H9 (cell line): ENCODE results near the gene ADAMTS8. TPM values are rescaled to one million over a fixed set of nuclear protein-coding genes. Genes with fewer than 3 reads are reported as not detected.
A peak's percentile ranks its signal among the peaks of the same experiment; 100 is the strongest.

Experiments used
- DNase-seq: peaks from one replicate; pipeline ENCODE4 v3.0.0-alpha.2; 2017
- H2AFZ ChIP-seq: one replicate; pipeline ENCODE4 v1.6.1; 2013; ENCODE audit warnings: mild to moderate bottlenecking, low read length, control low read depth, moderate library complexity
- H2AK5ac ChIP-seq: 2 replicates; pipeline ENCODE4 v1.6.1; 2013; ENCODE audit warnings: low read length, control low read depth, mixed read lengths; ENCODE audit not compliant: insufficient read length
- H2BK120ac ChIP-seq: one replicate; pipeline ENCODE4 v1.6.1; 2013; ENCODE audit warnings: low read depth, mild to moderate bottlenecking, low read length, control low read depth, inconsistent platforms; ENCODE audit not compliant: poor library complexity, severe bottlenecking
- H2BK12ac ChIP-seq: 2 replicates; pipeline ENCODE4 v1.6.1; 2013; ENCODE audit warnings: low read length, control low read depth, mixed read lengths, low read depth; ENCODE audit not compliant: insufficient read length
- H2BK15ac ChIP-seq: 2 replicates; pipeline ENCODE4 v1.6.1; 2013; ENCODE audit warnings: low read depth, low read length, control low read depth
- H2BK20ac ChIP-seq: one replicate; pipeline ENCODE4 v1.6.1; 2013; ENCODE audit warnings: low read depth, mild to moderate bottlenecking, low read length, control low read depth, inconsistent platforms; ENCODE audit not compliant: poor library complexity, severe bottlenecking
- H2BK5ac ChIP-seq: 2 replicates; pipeline ENCODE4 v1.6.1; 2013; ENCODE audit warnings: low read length, control low read depth, mixed read lengths; ENCODE audit not compliant: insufficient read length
- H3K14ac ChIP-seq: 2 replicates; pipeline ENCODE4 v1.6.1; 2013; ENCODE audit warnings: low read length, control low read depth; ENCODE audit not compliant: insufficient read depth
- H3K18ac ChIP-seq: 2 replicates; pipeline ENCODE4 v1.6.1; 2013; ENCODE audit warnings: low read depth, mild to moderate bottlenecking, mixed read lengths, low read length, control low read depth; ENCODE audit not compliant: insufficient read length
- H3K23ac ChIP-seq: 2 replicates; pipeline ENCODE4 v1.6.1; 2013; ENCODE audit warnings: low read length, control low read depth, mixed read lengths, low read depth; ENCODE audit not compliant: insufficient read length
- H3K23me2 ChIP-seq: 2 replicates; pipeline ENCODE4 v1.6.1; 2013; ENCODE audit warnings: low read depth, mild to moderate bottlenecking, mixed read lengths, low read length, control low read depth; ENCODE audit not compliant: insufficient read length, poor library complexity, severe bottlenecking
- H3K27ac ChIP-seq: 2 replicates; pipeline ENCODE4 v1.5.1; 2013; ENCODE audit warnings: low read length, control low read depth, mixed read lengths, low read depth; ENCODE audit not compliant: insufficient read length
- H3K27me3 ChIP-seq: 2 replicates; pipeline ENCODE4 v1.6.1; 2013; ENCODE audit warnings: low read length, control low read depth, inconsistent platforms; ENCODE audit not compliant: insufficient read depth
- H3K4ac ChIP-seq: 2 replicates; pipeline ENCODE4 v1.6.1; 2013; ENCODE audit warnings: low read depth, mild to moderate bottlenecking, control low read depth, inconsistent platforms, low read length, moderate library complexity
- H3K4me1 ChIP-seq: 2 replicates; pipeline ENCODE4 v1.6.1; 2013; ENCODE audit warnings: low read length, control low read depth, inconsistent platforms; ENCODE audit not compliant: insufficient read depth
- H3K4me2 ChIP-seq: 2 replicates; pipeline ENCODE4 v1.6.1; 2013; ENCODE audit warnings: low read length, control low read depth, mixed read lengths; ENCODE audit not compliant: insufficient read length, insufficient read depth
- H3K56ac ChIP-seq: 2 replicates; pipeline ENCODE4 v1.6.1; 2013; ENCODE audit warnings: low read depth, mild to moderate bottlenecking, mixed read lengths, low read length, control low read depth; ENCODE audit not compliant: insufficient read length
- H3K79me1 ChIP-seq: 2 replicates; pipeline ENCODE4 v1.6.1; 2013; ENCODE audit warnings: low read depth, mild to moderate bottlenecking, moderate library complexity, low read length, control low read depth, inconsistent platforms; ENCODE audit not compliant: insufficient read depth, poor library complexity, severe bottlenecking
- H3K79me2 ChIP-seq: 2 replicates; pipeline ENCODE4 v1.6.1; 2013; ENCODE audit warnings: low read length, control low read depth, inconsistent platforms; ENCODE audit not compliant: insufficient read depth
- H3K9ac ChIP-seq: 2 replicates; pipeline ENCODE4 v1.6.1; 2013; ENCODE audit warnings: low read length, control low read depth, mixed read lengths; ENCODE audit not compliant: insufficient read length; ENCODE audit errors: extremely low read depth
- H3K9me3 ChIP-seq: one replicate; pipeline ENCODE4 v1.6.1; 2013; ENCODE audit warnings: low read depth, low read length, inconsistent platforms; ENCODE audit not compliant: control insufficient read depth
- H3T11ph ChIP-seq: one replicate; pipeline ENCODE4 v1.6.1; 2013; ENCODE audit warnings: mild to moderate bottlenecking, low read length, control low read depth, inconsistent platforms
- H4K20me1 ChIP-seq: one replicate; pipeline ENCODE4 v1.6.1; 2013; ENCODE audit not compliant: control insufficient read depth, insufficient read length, insufficient read depth
- H4K5ac ChIP-seq: 2 replicates; pipeline ENCODE4 v1.6.1; 2013; ENCODE audit warnings: low read depth, mild to moderate bottlenecking, mixed read lengths, low read length, control low read depth; ENCODE audit not compliant: insufficient read length
- H4K8ac ChIP-seq: replicated peaks from 2 replicates; pipeline ENCODE4 v1.6.1; 2013; ENCODE audit warnings: low read length, control low read depth, mixed read lengths, low read depth; ENCODE audit not compliant: insufficient read length
- H4K91ac ChIP-seq: 2 replicates; pipeline ENCODE4 v1.6.1; 2013; ENCODE audit warnings: low read depth, mild to moderate bottlenecking, moderate library complexity, mixed read lengths, low read length, control low read depth; ENCODE audit not compliant: insufficient read length
- H3K27ac Mint-ChIP-seq, 3 experiments: 2 replicates in 2 of 3; 3 replicates in 1 of 3; pipeline ENCODE4 v1.8.0; 2020 to 2021; ENCODE audit warnings: mixed read lengths in 3 of 3, mild to moderate bottlenecking in 1 of 3, moderate library complexity in 1 of 3
- H3K27me3 Mint-ChIP-seq: 2 replicates; pipeline ENCODE4 v1.8.0; 2021; ENCODE audit warnings: low read depth, mild to moderate bottlenecking, moderate library complexity, mixed read lengths
- H3K36me3 Mint-ChIP-seq, 3 experiments: 2 replicates in 2 of 3; 3 replicates in 1 of 3; pipeline ENCODE4 v1.8.0; 2020 to 2021; ENCODE audit warnings: low read depth in 3 of 3, mixed read lengths in 3 of 3; ENCODE audit not compliant: insufficient read depth in 1 of 3
- H3K4me1 Mint-ChIP-seq, 2 experiments: 2 replicates each; pipeline ENCODE4 v1.8.0; 2020; ENCODE audit warnings: mixed read lengths in 2 of 2
- H3K4me3 Mint-ChIP-seq, 2 experiments: 2 replicates in 1 of 2; 3 replicates in 1 of 2; pipeline ENCODE4 v1.8.0; 2020 to 2021; ENCODE audit warnings: mild to moderate bottlenecking in 2 of 2, mixed read lengths in 2 of 2, moderate library complexity in 1 of 2
- H3K9me3 Mint-ChIP-seq, 2 experiments: 2 replicates in 1 of 2; 3 replicates in 1 of 2; pipeline ENCODE4 v1.8.0; 2020; ENCODE audit warnings: mild to moderate bottlenecking in 2 of 2, mixed read lengths in 2 of 2, moderate library complexity in 1 of 2
- WGBS: extraction: QIAGEN DNeasy Blood & Tissue Kit; methylation state at CpG from one replicate; pipeline ENCODE4 v1.1.7; 2013; ENCODE audit warnings: missing lambda C conversion rate, low lambda C conversion rate, mixed read lengths; ENCODE audit not compliant: insufficient read length; ENCODE audit errors: extremely low coverage; 5-methylcytosine and 5-hydroxymethylcytosine counted together
- total RNA-seq: library from RNA; stranded (reverse); gene quantifications from 2 replicates; pipeline ENCODE4 v1.2.1, GENCODE V29; 2021
- TF ChIP-seq, protein P1 (sequence below): fragments of 200-600 bp; sonication (generic); conservative IDR thresholded peaks from 3 replicates; pipeline ENCODE4 v1.8.0; 2021; ENCODE audit warnings: antibody characterized with exemption, mild to moderate bottlenecking

Gene ADAMTS8
- total RNA-seq, 1 experiment from 2014 or later: 5.0 TPM

DNA sequence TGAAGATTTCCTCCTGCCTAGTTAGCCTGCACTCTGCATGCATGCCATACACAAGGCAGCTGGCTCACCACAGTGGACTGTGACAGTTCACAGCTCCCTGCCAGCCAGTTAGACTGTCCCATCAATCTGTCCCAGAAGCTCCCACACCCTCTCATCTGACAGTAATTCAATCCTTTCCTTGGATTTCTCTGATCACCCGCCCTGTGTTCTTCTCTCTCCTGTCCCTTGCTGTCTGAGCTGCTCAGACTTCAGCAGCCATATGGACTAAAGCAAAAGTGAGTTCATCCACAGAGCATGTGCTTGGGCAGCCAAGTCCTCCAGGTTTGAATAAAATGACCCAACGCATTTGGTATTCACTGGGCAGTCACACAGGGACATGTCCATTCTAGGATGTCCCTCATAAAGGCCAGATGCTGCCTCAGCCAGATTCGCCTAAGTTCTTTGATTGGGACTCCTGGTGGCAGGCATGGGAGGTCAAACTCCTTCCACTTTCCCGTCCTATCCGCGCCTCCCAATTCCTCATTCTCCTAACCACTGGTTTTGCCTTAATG, 59.2 kb downstream of the ADAMTS8 start:
- H3K4me1 Mint-ChIP-seq: peaks cover 37 to 50% of the 10 kb centered on the region in 2 experiments
- no CpG with 5 or more reads among the region's 6 CpGs for WGBS
- TF ChIP-seq, protein P1, sequence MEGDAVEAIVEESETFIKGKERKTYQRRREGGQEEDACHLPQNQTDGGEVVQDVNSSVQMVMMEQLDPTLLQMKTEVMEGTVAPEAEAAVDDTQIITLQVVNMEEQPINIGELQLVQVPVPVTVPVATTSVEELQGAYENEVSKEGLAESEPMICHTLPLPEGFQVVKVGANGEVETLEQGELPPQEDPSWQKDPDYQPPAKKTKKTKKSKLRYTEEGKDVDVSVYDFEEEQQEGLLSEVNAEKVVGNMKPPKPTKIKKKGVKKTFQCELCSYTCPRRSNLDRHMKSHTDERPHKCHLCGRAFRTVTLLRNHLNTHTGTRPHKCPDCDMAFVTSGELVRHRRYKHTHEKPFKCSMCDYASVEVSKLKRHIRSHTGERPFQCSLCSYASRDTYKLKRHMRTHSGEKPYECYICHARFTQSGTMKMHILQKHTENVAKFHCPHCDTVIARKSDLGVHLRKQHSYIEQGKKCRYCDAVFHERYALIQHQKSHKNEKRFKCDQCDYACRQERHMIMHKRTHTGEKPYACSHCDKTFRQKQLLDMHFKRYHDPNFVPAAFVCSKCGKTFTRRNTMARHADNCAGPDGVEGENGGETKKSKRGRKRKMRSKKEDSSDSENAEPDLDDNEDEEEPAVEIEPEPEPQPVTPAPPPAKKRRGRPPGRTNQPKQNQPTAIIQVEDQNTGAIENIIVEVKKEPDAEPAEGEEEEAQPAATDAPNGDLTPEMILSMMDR: peak; percentile 37; the same call in 1 of the 3 replicates

More for the DNA sequence above, 59.2 kb downstream of the ADAMTS8 start:
- H3K9me3 Mint-ChIP-seq: peaks cover 0 to 7% of the 10 kb centered on the region in 2 experiments; a peak in 3 of 5 replicates
- Histone ChIP-seq H3K79me1 (no peaks in the 10 kb centered on the region), H3K9ac (no peak overlapping the region), H3K4me1 (peaks cover 2% of the 10 kb centered on the region; the same call in 1 of the 2 replicates), H2BK15ac (no peak overlapping the region), H3K4ac (no peak overlapping the region), H3K23me2 (no peaks in the 10 kb centered on the region), H2AFZ (no peak overlapping the region), H3K18ac (no peak overlapping the region), H3K27me3 (no peaks in the 10 kb centered on the region), H3K79me2 (no peaks in the 10 kb centered on the region), H3K9me3 (no peaks in the 10 kb centered on the region), H3K27ac (no peak overlapping the region), H2BK12ac (no peak overlapping the region), H3K23ac (no peak overlapping the region), H2BK120ac (no peak overlapping the region), H2BK5ac (no peak overlapping the region), H2AK5ac (no peak overlapping the region), H4K8ac (no peak overlapping the region), H4K20me1 (no peaks in the 10 kb centered on the region), H3K4me2 (no peak overlapping the region), H4K5ac (no peak overlapping the region), H3K14ac (no peak overlapping the region), H3T11ph (no peak overlapping the region), H4K91ac (no peak overlapping the region), H2BK20ac (no peak overlapping the region), H3K56ac (no peak overlapping the region)
- peaks cover 0 to 4% (median 0%) of the 10 kb centered on the region in 3 experiments; a peak in 2 of 7 replicates for H3K36me3 Mint-ChIP-seq
- H3K27ac Mint-ChIP-seq: no peak overlapping the region
- H3K4me3 Mint-ChIP-seq: no peak overlapping the region
- peaks cover 2% of the 10 kb centered on the region; the same call in 1 of the 2 replicates for H3K27me3 Mint-ChIP-seq
- DNase-seq: no peak
